HG02970 (cell line): Measurements from ENCODE around the gene PIGX.
A peak's percentile ranks its signal among the peaks of the same experiment; 100 is the strongest.
"Not testable (repeated sequence)": the region's sequence is repeated elsewhere in the genome, so short reads cannot be mapped to it uniquely, and the experiment has no call there.

Experiments used
- ATAC-seq: cut with Tn5 transposase; IDR thresholded peaks from one replicate; pipeline ENCODE4 v1.9.1; 2021; ENCODE audit warnings: mild to moderate bottlenecking, moderate library complexity, moderate number of reproducible peaks; ENCODE audit not compliant: unreplicated experiment, low FRiP score

Gene PIGX

DNA sequence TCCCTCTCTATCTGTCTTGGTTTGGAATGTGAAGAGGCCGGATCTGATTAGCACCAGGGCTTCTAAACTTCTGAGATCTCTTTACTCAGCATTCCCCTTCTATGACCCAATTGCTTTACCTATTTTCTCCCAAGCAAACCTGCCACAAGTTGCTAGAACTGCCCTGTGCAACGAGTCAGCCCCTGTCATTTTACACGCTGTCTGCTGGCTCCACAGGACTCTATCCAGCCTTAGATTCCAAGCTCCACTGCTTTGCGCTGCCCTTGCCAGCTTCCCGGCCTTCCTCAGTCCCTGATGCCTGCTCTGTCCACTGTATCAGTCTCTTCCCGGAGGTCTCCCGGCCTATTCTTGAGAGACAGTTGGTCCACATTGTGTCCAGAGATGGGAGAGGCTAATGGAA is 12.4 kb upstream of the PIGX start:
- no peak for ATAC-seq

DNA sequence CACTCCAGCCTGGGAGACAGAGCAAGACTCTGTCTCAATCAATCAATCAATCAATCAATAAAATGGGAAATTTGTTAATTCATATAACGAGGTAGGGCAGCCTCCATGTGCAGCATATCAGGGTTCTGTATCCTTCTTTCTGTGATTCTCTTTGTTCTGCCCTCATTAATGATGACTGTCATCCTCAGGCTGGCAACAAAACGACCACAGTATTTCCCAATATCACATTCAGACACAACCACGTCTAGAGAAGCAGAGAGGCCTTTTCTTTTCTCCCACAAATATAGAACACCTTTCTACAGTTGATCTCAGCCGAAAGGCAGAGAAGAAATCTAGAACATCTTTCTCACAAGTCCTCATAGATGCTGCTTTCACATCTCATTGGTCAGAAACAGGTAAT is 11.4 kb upstream of the PIGX start:
- no peak for ATAC-seq

DNA sequence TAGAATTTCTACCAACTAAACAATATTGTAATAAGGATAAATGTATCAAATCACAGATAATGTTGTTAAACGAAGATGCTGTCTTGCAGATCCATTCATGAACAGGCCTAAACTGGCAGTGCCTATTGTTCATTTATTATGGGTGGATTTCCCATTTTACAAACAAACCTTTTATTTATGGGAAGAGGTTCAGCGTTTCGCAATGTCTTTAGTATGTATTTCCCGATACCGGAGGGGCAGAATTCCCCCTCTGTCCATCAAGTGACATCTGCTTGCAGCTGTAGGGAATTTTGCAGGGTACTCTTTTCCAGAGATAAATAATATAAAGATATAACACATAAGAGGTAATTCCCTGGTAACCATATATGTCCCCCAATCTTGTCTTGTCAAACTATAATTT is 5.8 kb upstream of the PIGX start:
- ATAC-seq: no peak

DNA sequence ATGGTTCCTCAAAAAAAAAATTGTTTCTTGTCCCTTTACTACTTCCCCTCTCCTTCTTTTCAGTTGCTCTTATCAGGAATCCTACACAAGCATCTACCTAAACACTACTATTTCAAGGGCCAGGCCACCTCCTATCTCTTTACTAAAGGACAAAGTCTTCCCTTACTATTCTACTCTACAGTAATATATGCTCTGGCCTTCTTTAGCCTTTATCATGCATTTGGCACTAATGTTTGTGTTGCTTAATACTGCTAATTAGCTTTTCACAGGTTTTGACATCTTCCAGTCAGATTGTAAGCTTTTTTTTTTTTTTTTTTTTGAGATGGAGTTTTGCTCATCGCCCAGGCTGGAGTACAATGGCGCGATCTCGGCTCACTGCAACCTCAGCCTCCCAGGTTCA is 5.4 kb upstream of the PIGX start:
- ATAC-seq: no peak

DNA sequence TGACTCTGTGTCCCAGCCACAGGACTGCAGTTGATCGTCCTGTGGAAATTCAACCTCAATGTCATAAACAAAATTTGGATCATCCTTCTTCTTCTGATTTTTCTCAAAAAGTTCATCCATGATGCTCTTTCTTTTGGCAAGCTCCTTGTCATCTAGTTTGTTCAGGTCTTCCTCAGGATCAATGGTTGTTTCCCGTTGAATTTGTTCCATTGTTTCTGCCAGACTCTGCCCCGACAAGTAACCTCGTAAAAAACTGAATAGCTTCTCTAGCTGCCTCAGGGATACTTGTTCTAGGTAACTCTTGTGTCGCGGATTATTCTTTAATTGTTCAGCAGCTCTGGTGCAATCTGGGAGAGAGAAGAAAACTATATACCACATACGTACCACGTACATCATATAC is 4.6 kb upstream of the PIGX start:
- ATAC-seq: no peak

DNA sequence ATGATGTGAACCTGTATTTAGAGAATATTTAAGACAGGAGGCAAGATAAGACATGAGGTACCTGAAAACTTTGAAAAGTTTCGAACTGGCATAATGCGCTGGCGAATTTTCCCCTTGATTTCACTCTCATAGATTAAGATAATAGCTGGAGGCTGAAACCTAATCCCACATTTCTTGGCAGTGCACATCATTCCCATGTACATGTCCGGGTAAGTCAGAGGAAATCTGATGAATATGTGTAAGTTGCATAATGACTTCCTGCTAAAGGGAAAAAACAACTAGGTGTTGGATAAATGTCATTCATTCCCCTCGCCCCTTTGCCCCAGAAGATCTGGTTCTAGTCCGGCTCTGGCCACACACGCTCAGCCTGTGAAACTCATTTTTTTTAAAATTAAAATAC is 3.7 kb upstream of the PIGX start:
- ATAC-seq: no peak

DNA sequence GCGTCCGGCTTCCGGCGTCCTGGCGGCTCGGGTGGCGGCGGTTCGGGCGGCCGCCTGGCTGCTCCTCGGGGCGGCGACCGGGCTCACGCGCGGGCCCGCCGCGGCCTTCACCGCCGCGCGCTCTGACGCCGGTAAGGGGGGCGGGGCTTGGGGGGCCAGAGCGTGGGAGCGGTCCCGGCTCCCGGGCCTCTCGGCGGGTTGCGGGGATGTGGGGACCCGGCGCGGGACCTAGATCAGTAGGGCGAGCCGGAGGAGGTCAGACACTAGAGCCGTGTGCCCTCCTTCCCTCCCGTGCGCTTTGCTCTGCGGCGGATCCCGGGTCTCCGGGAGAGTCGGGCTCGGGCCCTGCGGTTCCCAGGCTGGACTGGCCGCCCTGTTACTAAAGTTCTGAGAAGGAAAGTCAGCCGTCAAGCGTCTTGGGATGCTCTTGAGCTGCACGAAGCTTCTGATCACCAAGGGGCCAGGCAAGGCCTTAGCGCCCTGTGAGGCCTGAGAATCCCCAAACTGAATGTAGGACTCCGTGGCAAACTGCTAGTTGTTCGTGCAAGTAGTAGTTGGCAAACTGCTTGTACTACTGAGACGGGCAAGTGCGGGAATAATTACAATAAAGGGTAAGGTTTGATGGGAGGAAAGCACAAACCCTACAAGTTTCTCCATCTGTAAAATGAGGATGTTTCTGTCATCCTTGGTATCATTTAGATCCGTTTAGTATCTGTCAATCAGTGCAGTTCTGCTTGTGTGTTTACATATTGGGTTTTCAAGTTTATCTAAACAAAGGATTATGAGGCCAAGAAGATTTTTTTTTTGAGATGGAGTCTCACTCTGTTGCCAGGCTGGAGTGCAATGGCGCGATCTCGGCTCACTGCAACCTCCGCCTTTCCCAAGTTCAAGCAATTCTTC is 587 bp downstream of the PIGX start:
- ATAC-seq: peak; percentile 56

DNA sequence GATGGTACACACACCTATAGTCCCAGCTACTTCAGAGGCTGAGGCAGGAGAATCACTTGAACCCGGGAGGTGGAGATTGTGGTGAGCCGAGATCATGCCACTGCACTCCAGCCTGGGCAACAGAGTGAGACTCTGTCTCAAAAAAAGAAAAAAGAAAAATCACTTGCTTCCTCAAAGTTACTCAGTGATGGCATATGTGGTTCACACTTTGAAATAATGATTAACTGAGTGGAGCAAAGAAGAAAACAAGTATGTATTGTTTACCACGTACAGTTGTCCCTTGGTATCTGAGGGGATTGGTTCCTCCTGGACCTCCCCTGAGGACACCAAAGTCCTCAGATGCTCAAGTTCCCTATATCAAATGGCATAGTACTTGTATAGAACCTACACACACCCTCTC is 5.0 kb downstream of the PIGX start:
- ATAC-seq: not testable (repeated sequence)

DNA sequence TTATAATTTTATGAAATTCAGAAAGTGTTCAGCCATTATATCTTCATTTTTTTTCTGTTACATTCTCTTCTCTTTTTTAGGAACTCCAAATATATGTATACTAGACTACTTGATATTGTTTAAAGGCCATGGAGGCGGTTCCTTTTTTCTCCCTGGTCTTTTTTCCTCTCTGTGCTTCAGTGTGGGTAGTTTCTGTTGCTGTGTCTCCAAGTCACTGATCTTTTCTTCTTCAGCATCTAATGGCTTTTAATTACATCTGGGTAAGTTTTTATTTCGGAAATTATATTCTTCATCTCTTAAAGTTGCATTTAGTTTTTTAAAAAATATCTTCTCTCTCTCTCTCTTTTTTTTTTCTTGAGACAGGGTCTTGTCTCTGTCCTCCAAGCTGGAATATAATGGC is 8.9 kb downstream of the PIGX start:
- no peak for ATAC-seq

DNA sequence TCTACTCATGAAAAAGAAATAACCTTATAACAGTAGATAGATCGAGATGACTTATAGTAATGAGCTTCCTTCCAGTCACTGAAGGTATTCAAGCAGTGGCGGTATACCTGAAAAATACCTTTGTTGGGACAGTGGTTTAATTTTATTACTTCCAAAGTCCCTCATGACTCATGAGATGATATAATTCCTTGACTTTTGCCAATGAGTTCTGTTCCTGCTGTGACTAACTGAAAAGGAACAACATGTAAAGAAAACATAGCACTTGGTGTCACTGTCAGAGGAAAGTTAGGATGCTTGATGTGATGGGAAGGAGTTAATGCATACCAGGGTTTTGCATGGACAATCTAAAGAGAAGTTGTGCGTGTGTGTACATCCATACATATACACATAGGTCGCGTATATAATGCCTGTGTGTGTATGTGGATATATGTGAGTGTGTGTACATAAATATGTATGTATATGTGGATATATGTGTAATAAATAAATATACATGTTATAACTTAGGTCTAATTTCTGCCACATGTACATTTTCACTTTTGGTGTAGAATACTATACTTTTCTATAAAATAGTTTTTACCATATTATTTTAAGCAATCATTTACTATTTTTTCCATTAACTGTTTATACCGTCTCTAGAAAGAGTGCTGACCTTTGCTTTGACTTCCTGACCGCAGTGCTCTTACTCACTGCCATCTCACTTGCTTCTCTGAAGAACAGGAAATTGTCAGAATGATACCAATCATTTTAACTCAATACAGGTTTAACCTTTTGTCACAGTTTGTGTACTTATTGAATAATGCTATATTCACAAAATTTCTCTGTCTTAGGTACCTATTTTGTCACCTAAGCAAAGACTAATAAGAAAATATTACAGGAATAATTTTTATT is 14.9 kb downstream of the PIGX start:
- no peak for ATAC-seq

DNA sequence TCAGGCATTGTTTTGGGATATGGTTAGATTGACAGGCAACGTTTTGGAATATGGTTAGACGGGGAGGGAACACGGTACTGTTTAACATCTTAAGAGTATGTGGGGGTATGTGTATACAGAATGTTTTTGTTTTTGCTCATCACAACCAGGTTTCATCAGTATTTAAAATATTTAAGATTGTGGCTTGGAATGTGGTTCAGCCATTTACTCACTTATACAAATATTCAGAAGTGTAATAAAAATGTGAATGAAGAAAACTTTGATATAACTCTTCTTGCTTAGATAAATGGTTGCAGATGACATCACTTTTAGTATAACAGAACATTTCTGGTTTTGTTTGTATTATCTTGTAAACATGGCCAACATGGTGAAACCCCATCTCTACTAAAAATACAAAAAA is 23.6 kb downstream of the PIGX start:
- ATAC-seq: no peak

DNA sequence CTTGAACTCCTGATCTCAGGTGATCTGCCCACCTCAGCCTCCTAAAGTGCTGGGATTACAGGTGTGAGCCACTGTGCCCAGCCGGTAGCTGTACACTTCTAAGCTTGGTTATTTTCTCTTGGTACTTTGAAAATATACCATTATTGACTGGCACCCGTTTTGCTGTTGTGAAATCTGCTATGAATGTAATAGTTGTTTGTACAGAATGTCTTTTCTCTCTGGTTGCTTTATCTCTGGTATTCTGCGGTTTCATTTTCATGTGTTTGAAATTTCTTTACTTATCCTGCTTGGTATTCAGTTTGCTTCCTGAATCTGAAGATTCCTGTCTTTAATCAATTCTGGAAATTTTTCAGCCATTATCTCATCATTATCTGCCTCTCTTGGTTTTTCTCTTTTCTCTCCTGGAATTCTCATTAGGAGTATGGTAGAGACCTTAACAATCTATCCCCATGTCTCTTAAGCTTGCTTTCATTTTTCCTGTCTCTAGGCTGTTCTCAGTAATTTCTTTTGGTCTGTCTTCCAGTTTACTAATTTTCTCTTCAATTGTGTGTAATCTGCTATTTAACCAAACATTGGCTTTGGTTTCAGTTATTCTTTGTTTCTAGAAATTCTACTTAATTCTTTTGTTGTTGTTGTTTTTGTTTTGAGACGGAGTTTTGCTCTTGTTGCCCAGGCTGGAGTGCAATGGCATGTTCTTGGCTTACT is 24.6 kb downstream of the PIGX start:
- no peak for ATAC-seq

DNA sequence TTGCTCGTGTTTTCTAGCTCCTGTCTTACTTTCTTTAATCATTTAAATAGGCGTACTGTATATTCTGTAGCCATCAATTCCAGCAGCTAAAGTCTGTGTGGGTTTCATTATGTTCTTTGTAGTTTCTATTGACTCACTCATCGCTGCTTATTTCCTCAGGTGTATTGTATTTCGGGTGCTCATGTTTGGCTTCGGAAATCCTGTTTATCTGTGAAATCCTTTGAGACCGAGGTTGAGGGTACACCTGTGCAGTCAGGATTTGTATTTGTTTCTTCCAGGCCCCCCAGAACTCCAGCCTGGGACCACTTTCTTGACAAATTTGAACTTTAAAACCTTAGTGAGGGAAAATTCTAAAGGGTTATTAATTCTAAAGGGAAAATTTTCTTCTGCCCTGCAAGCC is 25.5 kb downstream of the PIGX start:
- ATAC-seq: no peak

DNA sequence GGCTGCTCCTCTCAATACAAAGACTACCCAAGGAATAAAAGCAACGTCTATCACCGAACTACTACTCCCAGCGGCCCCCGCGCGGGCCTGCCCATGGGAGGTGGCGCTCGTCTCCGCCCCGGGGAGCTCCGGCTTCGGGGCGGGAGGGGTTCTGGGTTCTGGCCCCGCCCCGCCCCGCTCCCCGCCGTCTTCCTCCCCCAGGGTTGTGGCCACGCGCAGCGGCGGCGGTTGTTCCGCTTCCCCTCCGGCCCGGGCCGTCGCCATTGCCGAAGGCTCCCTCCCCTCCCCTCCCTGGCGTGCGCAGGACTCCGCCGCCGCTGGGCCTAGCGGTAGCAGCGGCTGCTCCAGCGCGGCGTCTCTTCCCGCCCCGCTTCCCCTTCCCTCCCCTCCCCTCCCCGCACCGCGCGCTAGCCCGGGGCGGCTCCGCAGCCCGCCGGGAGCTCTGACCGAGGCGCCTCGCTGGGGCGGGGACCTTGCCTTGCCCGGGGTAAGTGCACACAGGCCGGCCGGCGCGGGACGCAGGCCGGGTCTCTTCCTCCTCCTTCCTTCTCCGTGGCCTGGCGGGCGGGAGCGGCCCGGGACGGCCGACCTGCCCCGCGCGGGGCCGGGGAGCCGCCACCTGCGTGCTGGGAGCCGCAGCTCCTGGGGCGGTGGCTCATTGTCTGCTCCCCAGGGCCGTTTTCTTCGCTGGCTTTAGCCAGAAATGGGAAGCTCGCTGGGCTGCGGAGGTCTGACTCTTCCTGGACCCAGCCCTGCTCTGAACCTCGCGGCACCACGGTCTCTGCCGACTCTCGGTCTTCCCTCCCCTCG is 27.7 kb downstream of the PIGX start, which contains the start of gene PAK2:
TSS of gene PAK2 (plus strand) at position 187 of the 810 bp plus-strand sequence. CDS start 42,790 bp downstream, outside the sequence.
- ATAC-seq: peak; percentile 85

DNA sequence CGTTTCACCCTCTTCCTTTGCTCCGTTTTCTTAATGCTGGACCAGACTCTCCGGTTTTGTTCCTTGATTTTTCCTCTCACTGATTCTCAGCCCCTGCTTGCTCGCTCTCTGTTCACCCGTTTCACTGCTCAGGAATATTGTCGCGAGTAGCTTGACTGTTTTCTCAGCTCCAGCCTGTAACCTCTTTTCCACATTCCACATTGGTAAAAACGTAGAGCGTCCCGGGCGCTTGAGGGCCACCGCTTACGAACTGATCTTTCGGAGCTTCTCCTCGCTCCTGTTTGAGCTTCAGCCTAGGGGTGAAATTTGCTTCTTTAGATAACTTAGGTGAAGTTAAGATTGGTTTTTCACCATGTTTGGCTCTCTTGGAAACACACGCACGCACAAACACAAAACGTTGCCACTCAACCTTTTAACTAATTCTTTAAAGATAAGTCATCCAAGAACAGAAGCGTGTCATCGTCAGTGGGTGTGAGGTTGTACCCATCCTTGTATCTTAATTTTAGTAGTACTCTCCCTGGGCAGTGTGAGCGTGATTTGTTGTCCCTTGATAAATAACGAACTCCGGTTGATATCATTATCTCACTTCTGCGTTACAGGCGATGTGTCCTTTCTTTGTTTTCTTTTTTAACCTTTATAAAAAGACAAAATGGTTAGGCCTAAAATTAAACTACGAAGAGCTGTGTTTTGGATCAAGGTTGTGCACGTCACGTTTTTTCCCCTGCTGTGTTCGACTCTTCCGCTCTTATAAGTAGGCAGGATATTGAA is 28.5 kb downstream of the PIGX start:
- ATAC-seq: no peak

DNA sequence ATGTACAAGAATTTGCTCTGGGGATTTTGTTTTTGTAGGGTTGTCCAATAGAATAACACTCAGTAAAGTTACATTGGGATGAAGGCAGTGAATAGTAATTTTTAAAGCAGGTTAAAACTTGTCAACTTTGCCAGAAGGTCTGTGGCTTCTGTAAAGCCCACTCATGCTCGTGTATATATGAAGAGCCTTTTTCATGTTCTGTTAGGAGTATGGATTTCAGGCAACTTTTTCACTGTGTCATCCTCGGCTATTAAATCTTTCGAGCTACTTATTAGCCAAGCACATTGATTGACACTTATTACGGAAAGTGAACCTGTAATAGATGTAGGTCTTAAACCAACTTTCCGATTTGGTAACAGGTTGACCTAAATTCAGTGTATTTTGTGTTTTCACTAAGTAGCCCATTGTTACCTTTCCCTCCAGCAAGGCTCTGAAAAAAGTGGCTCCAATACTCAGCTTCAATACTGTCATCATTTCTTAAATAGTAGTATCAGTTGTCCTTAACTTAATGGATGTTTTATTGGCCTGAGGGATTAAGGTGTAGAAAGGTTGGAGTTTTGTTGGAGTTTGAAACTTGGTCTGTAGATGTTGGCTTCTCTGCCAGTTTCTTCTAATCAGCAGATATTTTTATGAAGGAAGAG is 29.2 kb downstream of the PIGX start:
- ATAC-seq: no peak

DNA sequence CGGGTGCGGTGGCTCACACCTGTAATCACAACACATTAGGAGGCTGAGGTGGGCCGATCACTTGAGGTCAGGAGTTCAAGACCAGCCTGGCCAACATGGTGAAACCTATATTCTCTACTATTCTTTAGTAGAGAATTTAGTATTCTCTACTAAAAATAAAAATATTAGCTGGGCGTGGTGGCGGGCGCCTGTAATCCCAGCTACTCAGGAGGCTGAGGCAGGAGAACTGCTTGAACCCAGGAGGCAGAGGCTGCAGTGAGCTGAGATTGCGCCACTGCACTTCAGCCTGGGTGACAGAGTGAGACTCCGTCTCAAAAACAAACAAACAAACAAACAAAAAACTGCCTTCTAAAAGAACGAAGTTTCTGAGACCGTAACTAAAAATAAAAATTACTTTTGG is 31.4 kb downstream of the PIGX start:
- not testable (repeated sequence) for ATAC-seq

DNA sequence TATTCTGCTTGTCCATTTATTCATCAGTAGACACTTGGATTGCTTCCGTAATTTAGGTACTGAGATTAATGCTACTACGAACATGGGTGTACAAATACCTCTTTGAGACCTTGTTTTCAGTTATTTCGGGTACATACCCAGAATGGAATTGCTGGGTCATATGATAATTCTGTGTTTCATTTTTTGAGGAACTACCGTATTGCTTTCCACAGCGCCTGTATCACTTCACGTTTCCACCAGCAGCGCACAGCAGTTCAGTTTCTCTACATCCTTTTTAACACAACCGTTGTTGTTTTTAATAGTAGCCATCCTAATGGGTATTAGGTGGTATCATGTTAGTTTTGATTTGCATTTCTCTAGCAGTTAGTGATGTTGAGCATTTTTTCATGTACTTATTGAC is 36.9 kb downstream of the PIGX start:
- no peak for ATAC-seq

DNA sequence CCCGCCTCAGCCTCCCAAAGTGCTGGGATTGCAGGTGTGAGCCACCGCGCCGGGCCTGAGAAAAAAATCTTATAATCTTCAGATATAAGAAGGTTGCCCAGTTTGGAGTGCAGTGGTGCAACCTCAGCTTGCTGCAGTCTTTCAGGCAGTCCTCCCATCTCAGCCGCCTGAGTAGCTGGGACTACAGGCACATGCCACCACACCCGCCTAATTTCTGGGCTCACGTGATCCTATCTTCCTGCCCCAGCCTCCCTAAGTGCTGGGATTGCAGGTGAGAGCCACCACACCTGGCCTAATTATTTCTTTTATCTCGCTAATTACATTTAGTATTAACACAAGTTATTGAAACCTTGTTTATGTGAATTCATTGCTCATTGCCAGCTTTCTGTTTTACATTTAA is 41.0 kb downstream of the PIGX start:
- no peak for ATAC-seq
